ENCODE results near the gene ENPP3. TPM values are rescaled to one million over a fixed set of nuclear protein-coding genes. Genes with fewer than 3 reads are reported as not detected.

The ENPP3 gene
- total RNA-seq, 1 experiment from 2014 or later = 0.45 TPM

GRCh38 chr6:131729550-131729949 lies 92.4 kb downstream of the ENPP3 start:
- Histone ChIP-seq H3K27ac (ENCODE audit: low read depth, low read length, poor library complexity, severe bottlenecking) (no peak overlapping the region), H3K4me1 (ENCODE audit: insufficient read depth, low read length, poor library complexity, severe bottlenecking) (no peaks in the 10 kb centered on the region), H3K9me3 (ENCODE audit: low read depth, low read length, poor library complexity, severe bottlenecking) (no peaks in the 10 kb centered on the region), H3K27me3 (replicated peaks; ENCODE audit: insufficient read depth, low read depth, low read length, poor library complexity) (no peaks in the 10 kb centered on the region), H3K4me3 (ENCODE audit: low read depth, low read length, poor library complexity, severe bottlenecking) (no peak overlapping the region), H3K36me3 (ENCODE audit: insufficient read depth, low read length, poor library complexity, severe bottlenecking) (no peaks in the 10 kb centered on the region)
- ChIA-PET POLR2A (ENCODE audit: low non-redundant PET) (no interaction called here), CTCF (no interaction called here)
- no peak for DNase-seq (ENCODE audit: low spot score)
- intact Hi-C loops (cut with micrococcal nuclease; ENCODE audit: unreplicated experiment) = no loop called here
- BruUV-seq (replicated peaks) = no TSS peak
- no peak for TF ChIP-seq CTCF (conservative IDR thresholded peaks at IDR 0.05; ENCODE audit: low read depth, low read length)
- no peak for TF ChIP-seq EZH2 (IDR thresholded peaks at IDR 0.05; ENCODE audit: borderline replicate concordance, low read depth, low read length, poor library complexity, severe bottlenecking)

GRCh38 chr6:131730264-131730663 lies 93.2 kb downstream of the ENPP3 start:
- POLR2A ChIA-PET (ENCODE audit: low non-redundant PET) = no interaction called here
- no peaks in the 10 kb centered on the region for H3K27me3 ChIP-seq (replicated peaks; ENCODE audit: insufficient read depth, low read depth, low read length, poor library complexity)
- H3K36me3 ChIP-seq (ENCODE audit: insufficient read depth, low read length, poor library complexity, severe bottlenecking) = no peaks in the 10 kb centered on the region
- no peak overlapping the region for H3K27ac ChIP-seq (ENCODE audit: low read depth, low read length, poor library complexity, severe bottlenecking)
- no peak overlapping the region for H3K4me3 ChIP-seq (ENCODE audit: low read depth, low read length, poor library complexity, severe bottlenecking)
- no TSS peak for BruUV-seq (replicated peaks)
- TF ChIP-seq CTCF (conservative IDR thresholded peaks at IDR 0.05; ENCODE audit: low read depth, low read length) (no peak), EZH2 (IDR thresholded peaks at IDR 0.05; ENCODE audit: borderline replicate concordance, low read depth, low read length, poor library complexity, severe bottlenecking) (no peak)
- CTCF ChIA-PET = no interaction called here
- intact Hi-C loops (cut with micrococcal nuclease; ENCODE audit: unreplicated experiment) = no loop called here
- no peaks in the 10 kb centered on the region for H3K4me1 ChIP-seq (ENCODE audit: insufficient read depth, low read length, poor library complexity, severe bottlenecking)
- DNase-seq (ENCODE audit: low spot score) = no peak
- no peaks in the 10 kb centered on the region for H3K9me3 ChIP-seq (ENCODE audit: low read depth, low read length, poor library complexity, severe bottlenecking)

GRCh38 chr6:131731224-131731623 lies 94.1 kb downstream of the ENPP3 start:
- no peaks in the 10 kb centered on the region for H3K36me3 ChIP-seq (ENCODE audit: insufficient read depth, low read length, poor library complexity, severe bottlenecking)
- H3K4me3 ChIP-seq (ENCODE audit: low read depth, low read length, poor library complexity, severe bottlenecking) = no peak overlapping the region
- TF ChIP-seq EZH2 (IDR thresholded peaks at IDR 0.05; ENCODE audit: borderline replicate concordance, low read depth, low read length, poor library complexity, severe bottlenecking) (no peak), CTCF (conservative IDR thresholded peaks at IDR 0.05; ENCODE audit: low read depth, low read length) (no peak)
- H3K9me3 ChIP-seq (ENCODE audit: low read depth, low read length, poor library complexity, severe bottlenecking) = no peaks in the 10 kb centered on the region
- POLR2A ChIA-PET (ENCODE audit: low non-redundant PET) = no interaction called here
- no TSS peak for BruUV-seq (replicated peaks)
- CTCF ChIA-PET = no interaction called here
- no peak for DNase-seq (ENCODE audit: low spot score)
- intact Hi-C loops (cut with micrococcal nuclease; ENCODE audit: unreplicated experiment) = no loop called here
- H3K4me1 ChIP-seq (ENCODE audit: insufficient read depth, low read length, poor library complexity, severe bottlenecking) = no peaks in the 10 kb centered on the region
- no peaks in the 10 kb centered on the region for H3K27me3 ChIP-seq (replicated peaks; ENCODE audit: insufficient read depth, low read depth, low read length, poor library complexity)
- no peak overlapping the region for H3K27ac ChIP-seq (ENCODE audit: low read depth, low read length, poor library complexity, severe bottlenecking)

All from A673 (cell line).